Measurements from ENCODE around the gene RSF1. TPM values are rescaled to one million over a fixed set of nuclear protein-coding genes. Genes with fewer than 3 reads are reported as not detected.

The RSF1 gene
- total RNA-seq, 1 donor from 2014 or later = 97.6 TPM

- H3K27me3 Mint-ChIP-seq (ENCODE audit: unreplicated experiment) = peaks cover 7% of the 10 kb centered on the region
- no peak for DNase-seq
- TF ChIP-seq CTCF (IDR thresholded peaks at IDR 0.05; ENCODE audit: partially characterized antibody, unreplicated experiment) = no peak
- H3K4me1 Mint-ChIP-seq (ENCODE audit: low read depth, unreplicated experiment) = peaks cover 5% of the 10 kb centered on the region
- H3K9me3 Mint-ChIP-seq (ENCODE audit: unreplicated experiment) = peaks cover 8% of the 10 kb centered on the region
- no peak overlapping the region for H3K4me3 Mint-ChIP-seq (ENCODE audit: unreplicated experiment)
- H3K27ac Mint-ChIP-seq (ENCODE audit: unreplicated experiment) = no peak overlapping the region
- peaks cover 38% of the 10 kb centered on the region for H3K36me3 Mint-ChIP-seq (ENCODE audit: unreplicated experiment)
These were observed 29.2 kb downstream of the RSF1 start for GRCh38 chr11:77791301-77791700.

GRCh38 chr11:77789731-77790476 lies 30.6 kb downstream of the RSF1 start:
- peaks cover 38% of the 10 kb centered on the region for H3K36me3 Mint-ChIP-seq (ENCODE audit: unreplicated experiment)
- H3K4me1 Mint-ChIP-seq (ENCODE audit: low read depth, unreplicated experiment) = peaks cover 3% of the 10 kb centered on the region
- peaks cover 7% of the 10 kb centered on the region for H3K27me3 Mint-ChIP-seq (ENCODE audit: unreplicated experiment)
- TF ChIP-seq CTCF (IDR thresholded peaks at IDR 0.05; ENCODE audit: partially characterized antibody, unreplicated experiment) = no peak
- no peak for DNase-seq
- H3K27ac Mint-ChIP-seq (ENCODE audit: unreplicated experiment) = no peak overlapping the region
- H3K9me3 Mint-ChIP-seq (ENCODE audit: unreplicated experiment) = peaks cover 8% of the 10 kb centered on the region
- no peak overlapping the region for H3K4me3 Mint-ChIP-seq (ENCODE audit: unreplicated experiment)

DNA sequence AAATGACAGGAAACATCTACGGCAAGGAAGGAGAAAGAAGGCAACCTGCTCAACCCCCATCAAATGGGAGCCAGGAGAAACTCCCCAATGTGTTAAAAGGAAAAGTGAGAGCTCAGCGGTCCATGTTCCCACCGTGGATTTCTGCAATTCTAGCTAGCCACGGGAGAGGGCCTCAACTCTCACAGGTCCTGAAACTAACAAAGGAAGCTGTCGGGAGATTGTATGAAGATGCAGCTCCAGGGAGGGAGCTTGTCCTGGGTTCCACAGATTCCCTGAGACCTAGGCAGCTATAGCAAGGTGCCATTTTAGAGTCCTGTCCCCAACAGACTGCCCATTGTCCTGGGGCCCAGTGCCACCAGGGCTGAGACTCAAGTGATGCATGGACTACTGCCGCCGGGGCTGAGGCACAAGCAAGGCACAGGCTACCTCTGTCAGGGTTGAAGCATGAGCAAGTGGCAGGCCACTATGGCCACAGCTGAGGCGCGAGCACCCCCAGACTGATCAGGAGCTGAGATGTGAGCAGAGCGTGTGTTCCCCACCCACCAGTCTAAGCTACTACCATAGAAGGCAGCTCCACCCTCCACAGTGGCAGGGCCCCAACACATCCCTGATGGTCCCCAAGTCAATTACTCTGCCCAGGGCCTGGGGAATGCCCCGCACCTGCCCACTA lies 31.3 kb downstream of the RSF1 start:
- DNase-seq = no peak
- Mint-ChIP-seq H3K9me3 (ENCODE audit: unreplicated experiment) (peaks cover 8% of the 10 kb centered on the region), H3K4me3 (ENCODE audit: unreplicated experiment) (no peak overlapping the region), H3K27ac (ENCODE audit: unreplicated experiment) (no peak overlapping the region), H3K27me3 (ENCODE audit: unreplicated experiment) (peaks cover 7% of the 10 kb centered on the region), H3K4me1 (ENCODE audit: low read depth, unreplicated experiment) (peaks cover 3% of the 10 kb centered on the region), H3K36me3 (ENCODE audit: unreplicated experiment) (peaks cover 38% of the 10 kb centered on the region)
- TF ChIP-seq CTCF (IDR thresholded peaks at IDR 0.05; ENCODE audit: partially characterized antibody, unreplicated experiment) = no peak

DNA sequence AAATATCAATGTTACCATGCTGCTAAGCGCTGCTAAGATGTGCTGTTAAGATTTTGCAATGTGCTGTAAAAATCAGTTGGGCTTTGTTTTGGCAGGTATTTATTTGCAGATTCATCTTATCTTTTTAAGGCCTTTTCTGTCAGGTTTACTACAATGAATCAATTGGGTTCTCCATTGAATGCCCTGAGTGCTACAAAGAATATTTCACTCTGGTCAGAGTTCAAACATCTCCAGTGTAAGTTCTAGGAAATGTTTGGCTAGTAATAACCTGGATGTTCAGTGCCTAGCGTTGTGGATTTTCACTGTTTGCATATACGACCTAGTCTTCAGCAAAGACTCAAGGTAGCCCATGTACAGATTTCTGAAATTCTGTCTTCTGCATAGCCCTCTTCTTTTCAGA lies 36.0 kb downstream of the RSF1 start:
- H3K27ac Mint-ChIP-seq (ENCODE audit: unreplicated experiment) = no peak overlapping the region
- no peaks in the 10 kb centered on the region for H3K9me3 Mint-ChIP-seq (ENCODE audit: unreplicated experiment)
- H3K36me3 Mint-ChIP-seq (ENCODE audit: unreplicated experiment) = no peaks in the 10 kb centered on the region
- no peak for TF ChIP-seq CTCF (IDR thresholded peaks at IDR 0.05; ENCODE audit: partially characterized antibody, unreplicated experiment)
- peaks cover 4% of the 10 kb centered on the region for H3K27me3 Mint-ChIP-seq (ENCODE audit: unreplicated experiment)
- no peak overlapping the region for H3K4me3 Mint-ChIP-seq (ENCODE audit: unreplicated experiment)
- no peak for DNase-seq
- peaks cover 3% of the 10 kb centered on the region for H3K4me1 Mint-ChIP-seq (ENCODE audit: low read depth, unreplicated experiment)

DNA sequence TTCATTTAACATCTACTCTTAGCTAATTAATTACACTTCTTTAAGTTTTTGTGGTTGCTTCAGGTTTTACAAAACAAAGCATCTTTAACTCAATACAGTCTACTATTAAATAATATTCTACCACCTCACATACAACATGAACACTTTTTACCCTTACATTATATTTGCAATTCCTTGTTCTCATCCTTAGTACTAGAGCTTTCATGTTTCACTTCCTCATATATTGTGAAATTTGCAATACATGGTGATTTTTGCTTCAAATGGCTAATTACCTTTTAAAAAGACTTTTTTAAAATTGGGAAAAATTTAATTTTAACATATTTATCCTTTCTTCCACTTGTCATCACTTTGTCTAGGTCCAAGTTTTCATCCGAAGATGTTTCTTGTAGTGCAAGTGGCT lies 37.5 kb downstream of the RSF1 start:
- H3K4me3 Mint-ChIP-seq (ENCODE audit: unreplicated experiment) = no peak overlapping the region
- H3K27me3 Mint-ChIP-seq (ENCODE audit: unreplicated experiment) = no peaks in the 10 kb centered on the region
- no peaks in the 10 kb centered on the region for H3K9me3 Mint-ChIP-seq (ENCODE audit: unreplicated experiment)
- peaks cover 2% of the 10 kb centered on the region for H3K4me1 Mint-ChIP-seq (ENCODE audit: low read depth, unreplicated experiment)
- TF ChIP-seq CTCF (IDR thresholded peaks at IDR 0.05; ENCODE audit: partially characterized antibody, unreplicated experiment) = no peak
- DNase-seq = no peak
- no peaks in the 10 kb centered on the region for H3K36me3 Mint-ChIP-seq (ENCODE audit: unreplicated experiment)
- no peak overlapping the region for H3K27ac Mint-ChIP-seq (ENCODE audit: unreplicated experiment)

All from glutamatergic neuron (in vitro differentiated cells).